Endothelial cell of umbilical vein (primary cell): Measurements from ENCODE around the gene NANS.

Experiments
- FOS ChIP-seq: IDR thresholded peaks from 2 replicates; pipeline ENCODE4 v1.6.1; 2011; ENCODE audit warnings: mild to moderate bottlenecking, low read length, moderate library complexity, borderline replicate concordance; ENCODE audit not compliant: insufficient read depth
- POLR2AphosphoS5 ChIP-seq: IDR thresholded peaks from 2 replicates; pipeline ENCODE4 v1.6.1; 2012; ENCODE audit warnings: low read depth, mild to moderate bottlenecking, control low read depth, low read length, moderate library complexity; ENCODE audit not compliant: insufficient read depth
- TF ChIP-seq, protein P1 (sequence below), 2 donors: IDR thresholded peaks; 1 replicate in 1 of 2; 2 replicates in 1 of 2; pipeline ENCODE4 v1.5.1; 2011; ENCODE audit warnings: low read length in 2 of 2, mild to moderate bottlenecking in 2 of 2, moderate library complexity in 2 of 2, control low read depth in 1 of 2, inconsistent platforms in 1 of 2, low read depth in 1 of 2; ENCODE audit not compliant: insufficient read depth in 1 of 2; ENCODE audit errors: extremely low read depth in 1 of 2

DNA sequence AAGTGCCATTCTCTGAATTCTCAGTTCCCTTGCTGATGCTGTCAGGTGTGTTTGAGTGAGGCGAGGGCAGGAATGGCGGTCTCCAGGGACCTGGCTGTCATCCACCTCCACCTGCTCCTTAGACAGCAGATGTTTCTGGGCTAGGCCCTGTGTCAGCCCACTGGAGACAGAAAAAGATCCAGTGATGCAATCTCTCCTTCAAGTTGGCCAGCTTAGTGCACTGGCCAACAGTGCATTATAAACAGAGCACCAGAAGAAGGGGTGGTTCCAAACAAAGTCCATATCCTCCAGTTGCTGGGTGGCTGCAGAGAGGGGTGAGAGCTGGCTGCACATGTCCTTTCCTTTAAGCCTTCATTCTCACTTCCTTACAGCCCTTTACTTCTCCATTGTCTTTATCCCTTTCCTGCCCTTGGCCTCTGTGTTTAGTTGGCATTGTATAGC, 26.5 kb downstream of the NANS start:
- TF ChIP-seq POLR2AphosphoS5 (no peak), FOS (no peak)
- TF ChIP-seq, protein P1, sequence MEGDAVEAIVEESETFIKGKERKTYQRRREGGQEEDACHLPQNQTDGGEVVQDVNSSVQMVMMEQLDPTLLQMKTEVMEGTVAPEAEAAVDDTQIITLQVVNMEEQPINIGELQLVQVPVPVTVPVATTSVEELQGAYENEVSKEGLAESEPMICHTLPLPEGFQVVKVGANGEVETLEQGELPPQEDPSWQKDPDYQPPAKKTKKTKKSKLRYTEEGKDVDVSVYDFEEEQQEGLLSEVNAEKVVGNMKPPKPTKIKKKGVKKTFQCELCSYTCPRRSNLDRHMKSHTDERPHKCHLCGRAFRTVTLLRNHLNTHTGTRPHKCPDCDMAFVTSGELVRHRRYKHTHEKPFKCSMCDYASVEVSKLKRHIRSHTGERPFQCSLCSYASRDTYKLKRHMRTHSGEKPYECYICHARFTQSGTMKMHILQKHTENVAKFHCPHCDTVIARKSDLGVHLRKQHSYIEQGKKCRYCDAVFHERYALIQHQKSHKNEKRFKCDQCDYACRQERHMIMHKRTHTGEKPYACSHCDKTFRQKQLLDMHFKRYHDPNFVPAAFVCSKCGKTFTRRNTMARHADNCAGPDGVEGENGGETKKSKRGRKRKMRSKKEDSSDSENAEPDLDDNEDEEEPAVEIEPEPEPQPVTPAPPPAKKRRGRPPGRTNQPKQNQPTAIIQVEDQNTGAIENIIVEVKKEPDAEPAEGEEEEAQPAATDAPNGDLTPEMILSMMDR (IDR thresholded peaks at IDR 0.05; ENCODE audit: extremely low read depth in 1 of 2, insufficient read depth in 1 of 2, low read depth in 1 of 2, low read length in 2 of 2): no peak
